Amygdala (tissue), 56 donors: ENCODE data around the gene LITAFD.
"Not testable (repeated sequence)": the region's sequence is repeated elsewhere in the genome, so short reads cannot be mapped to it uniquely, and the experiment has no call there.

Experiments used
- DNase-seq, 56 donors: peaks; one replicate each; lab custom pipeline; 2025; lab: John Stamatoyannopoulos, UW

LITAFD gene

GRCh38 chr16:8882041-8882617 is at the start of gene LITAFD:
TSS of gene LITAFD (plus strand) at chr16:8882351. CDS start at chr16:8884356, 2,005 bp downstream.
- DNase-seq: no peak

GRCh38 chr16:8832717-8833105 is 49.4 kb upstream of the LITAFD start:
- no peak for DNase-seq

GRCh38 chr16:8836797-8837196 is 45.4 kb upstream of the LITAFD start:
- not testable (repeated sequence) for DNase-seq

- DNase-seq: not testable (repeated sequence)
Measured at GRCh38 chr16:8837594-8837993, 44.6 kb upstream of the LITAFD start.

- DNase-seq: not testable (repeated sequence)
Measured at GRCh38 chr16:8842016-8842415, 40.1 kb upstream of the LITAFD start.

GRCh38 chr16:8843296-8843695 is 38.9 kb upstream of the LITAFD start:
- DNase-seq: not testable (repeated sequence)

- no peak for DNase-seq
Measured at GRCh38 chr16:8845699-8846298, 36.4 kb upstream of the LITAFD start.

- DNase-seq: no peak
Measured at GRCh38 chr16:8846401-8846932, 35.7 kb upstream of the LITAFD start.

- DNase-seq: no peak
Measured at GRCh38 chr16:8847145-8847544, 35.0 kb upstream of the LITAFD start.

GRCh38 chr16:8847623-8848022 is 34.5 kb upstream of the LITAFD start:
- DNase-seq: no peak

GRCh38 chr16:8848231-8848938 is 33.8 kb upstream of the LITAFD start:
- DNase-seq: no peak

- DNase-seq: no peak
Measured at GRCh38 chr16:8848939-8849391, 33.2 kb upstream of the LITAFD start.

GRCh38 chr16:8849411-8850011 is 32.6 kb upstream of the LITAFD start:
- DNase-seq: no peak

- no peak for DNase-seq
Measured at GRCh38 chr16:8850279-8850885, 31.8 kb upstream of the LITAFD start.

GRCh38 chr16:8851761-8852403 is 30.3 kb upstream of the LITAFD start:
- no peak for DNase-seq

- DNase-seq: no peak
Measured at GRCh38 chr16:8852534-8852933, 29.6 kb upstream of the LITAFD start.

- no peak for DNase-seq
Measured at GRCh38 chr16:8853150-8853549, 29.0 kb upstream of the LITAFD start.

GRCh38 chr16:8853611-8854010 is 28.5 kb upstream of the LITAFD start:
- DNase-seq: no peak

GRCh38 chr16:8854298-8854948 is 27.7 kb upstream of the LITAFD start:
- DNase-seq: no peak
